IMR-90 (cell line): Measurements from ENCODE around the gene LY9. TPM values are rescaled to one million over a fixed set of nuclear protein-coding genes. Genes with fewer than 3 reads are reported as not detected.

Experiments
- ATAC-seq: fragments of 200-7000 bp; cut with Tn5 transposase; 2 replicates; pipeline ENCODE4 v1.9.1; 2020; ENCODE audit warnings: low read depth, mild to moderate bottlenecking, moderate library complexity
- BruUV-seq: library from RNA; stranded (reverse); fragments of 400-500 nt; replicated peaks from 2 replicates; lab custom pipeline; 2021; lab: Mats Ljungman, UMichigan
- CTCF ChIA-PET: fragments of 300-600 bp; formaldehyde crosslinking; extraction: SDS; loops from one replicate; lab custom pipeline; 2021; ENCODE audit warnings: antibody characterized with exemption; lab: Yijun Ruan, JAX
- POLR2A ChIA-PET: fragments of 300-600 bp; sonication (Branson Sonifier 250); formaldehyde crosslinking; loops from one replicate; lab custom pipeline; 2022; ENCODE audit warnings: antibody characterized with exemption; ENCODE audit not compliant: unreplicated experiment; lab: Charles Lee
- DNase-seq: peaks from one replicate; pipeline ENCODE4 v3.0.0; 2013
- H2AFZ ChIP-seq: replicated peaks from 2 replicates; pipeline ENCODE3; 2013; ENCODE audit warnings: low read length, mild to moderate bottlenecking; ENCODE audit not compliant: poor library complexity
- H2AK5ac ChIP-seq: 2 replicates; pipeline ENCODE4 v1.6.1; 2013; ENCODE audit warnings: low read depth, low read length, inconsistent platforms
- H2AK9ac ChIP-seq: replicated peaks from 2 replicates; pipeline ENCODE3; 2013; ENCODE audit warnings: mild to moderate bottlenecking, low read depth, low read length, moderate library complexity; ENCODE audit not compliant: poor library complexity
- H2BK120ac ChIP-seq: 2 replicates; pipeline ENCODE4 v1.6.1; 2013; ENCODE audit warnings: low read depth, low read length, inconsistent platforms
- H2BK15ac ChIP-seq: 3 replicates; pipeline ENCODE4 v1.6.1; 2013; ENCODE audit warnings: low read depth, low read length, inconsistent platforms
- H2BK20ac ChIP-seq: 2 replicates; pipeline ENCODE4 v1.6.1; 2013; ENCODE audit warnings: low read depth, mild to moderate bottlenecking, inconsistent platforms, low read length, moderate library complexity
- H2BK5ac ChIP-seq: 2 replicates; pipeline ENCODE4 v1.6.1; 2013; ENCODE audit warnings: mild to moderate bottlenecking, low read depth, low read length, inconsistent platforms; ENCODE audit not compliant: poor library complexity, severe bottlenecking
- H3K14ac ChIP-seq: replicated peaks from 2 replicates; pipeline ENCODE4 v1.6.1; 2013; ENCODE audit warnings: low read depth, low read length, inconsistent platforms
- H3K18ac ChIP-seq: 2 replicates; pipeline ENCODE4 v1.6.1; 2013; ENCODE audit warnings: low read depth, low read length, control low read depth
- H3K23ac ChIP-seq: 2 replicates; pipeline ENCODE4 v1.6.1; 2013; ENCODE audit warnings: low read depth, low read length, inconsistent platforms
- H3K27ac ChIP-seq: 2 replicates; pipeline ENCODE4 v1.5.1; 2013; ENCODE audit warnings: mild to moderate bottlenecking, control low read depth, low read length; ENCODE audit not compliant: insufficient read depth
- H3K27me3 ChIP-seq: 2 replicates; pipeline ENCODE4 v1.6.1; 2013; ENCODE audit warnings: low read length; ENCODE audit not compliant: control insufficient read depth, insufficient read depth
- H3K36me3 ChIP-seq: 2 replicates; pipeline ENCODE4 v1.6.1; 2013; ENCODE audit warnings: low read length, mixed read lengths; ENCODE audit not compliant: control insufficient read depth, insufficient read depth
- H3K4ac ChIP-seq: 2 replicates; pipeline ENCODE4 v1.6.1; 2013; ENCODE audit warnings: low read depth, low read length, inconsistent platforms
- H3K4me1 ChIP-seq: 2 replicates; pipeline ENCODE4 v1.6.1; 2013; ENCODE audit warnings: low read length, mixed read lengths; ENCODE audit not compliant: control insufficient read depth, insufficient read depth
- H3K4me2 ChIP-seq: 2 replicates; pipeline ENCODE4 v1.6.1; 2013; ENCODE audit warnings: low read depth, mild to moderate bottlenecking, control low read depth, low read length, moderate library complexity
- H3K4me3 ChIP-seq: 2 replicates; pipeline ENCODE4 v1.5.1; 2013; ENCODE audit warnings: low read depth, mild to moderate bottlenecking, control low read depth, low read length, moderate library complexity; ENCODE audit not compliant: insufficient read depth
- H3K56ac ChIP-seq: 2 replicates; pipeline ENCODE4 v1.6.1; 2013; ENCODE audit warnings: low read length, inconsistent platforms; ENCODE audit not compliant: insufficient read depth; ENCODE audit errors: extremely low read depth
- H3K79me1 ChIP-seq, 2 experiments: 2 replicates each; pipeline ENCODE4 v1.6.1; 2013; ENCODE audit warnings: low read length in 2 of 2, inconsistent platforms in 1 of 2, low read depth in 1 of 2
- H3K9ac ChIP-seq: 2 replicates; pipeline ENCODE4 v1.6.1; 2013; ENCODE audit warnings: low read depth, low read length, control low read depth
- H3K9me1 ChIP-seq: 2 replicates; pipeline ENCODE4 v1.6.1; 2013; ENCODE audit warnings: low read length, inconsistent platforms; ENCODE audit not compliant: insufficient read depth
- H3K9me3 ChIP-seq: 2 replicates; pipeline ENCODE4 v1.6.1; 2013; ENCODE audit warnings: low read length; ENCODE audit not compliant: control insufficient read depth, insufficient read depth
- H4K20me1 ChIP-seq: 2 replicates; pipeline ENCODE4 v1.6.1; 2013; ENCODE audit warnings: low read length, inconsistent platforms; ENCODE audit not compliant: insufficient read depth
- H4K5ac ChIP-seq: 2 replicates; pipeline ENCODE4 v1.6.1; 2013; ENCODE audit warnings: mild to moderate bottlenecking, low read depth, low read length, control low read depth
- H4K8ac ChIP-seq, 2 experiments: 2 replicates each; pipeline ENCODE4 v1.6.1; 2013; ENCODE audit warnings: low read depth in 2 of 2, low read length in 2 of 2, control low read depth in 1 of 2, inconsistent platforms in 1 of 2
- H4K91ac ChIP-seq: 2 replicates; pipeline ENCODE4 v1.6.1; 2013; ENCODE audit warnings: low read depth, low read length, inconsistent platforms; ENCODE audit not compliant: insufficient read depth
- BHLHE40 ChIP-seq: fragments of 150-350 bp; IDR thresholded peaks from 2 replicates; pipeline ENCODE4 v1.6.1; 2016; ENCODE audit warnings: mild to moderate bottlenecking, low read depth, low read length
- RAD21 ChIP-seq: IDR thresholded peaks from 2 replicates; pipeline ENCODE4 v1.6.1; 2012; ENCODE audit warnings: low read length, improper control_type of control experiment
- RCOR1 ChIP-seq: IDR thresholded peaks from 2 replicates; pipeline ENCODE4 v1.6.1; 2012; ENCODE audit warnings: mild to moderate bottlenecking, low read length, improper control_type of control experiment; ENCODE audit not compliant: insufficient replicate concordance
- RFX5 ChIP-seq: IDR thresholded peaks from 2 replicates; pipeline ENCODE4 v1.8.0; 2012; ENCODE audit warnings: low read depth, mild to moderate bottlenecking, low read length, moderate library complexity
- WGBS, 2 experiments: methylation state at CpG; one replicate each; pipeline versions ENCODE4 v1.1.5 to v1.1.7; 2013; ENCODE audit warnings: missing lambda C conversion rate in 2 of 2; ENCODE audit not compliant: insufficient read length in 1 of 2; ENCODE audit errors: extremely low coverage in 2 of 2; 5-methylcytosine and 5-hydroxymethylcytosine counted together
- dilution Hi-C: fragments of 300-500 bp; cut with HindIII; formaldehyde crosslinking; loops from one replicate; pipeline ENCODE4 v1.14.3; 2018; ENCODE audit warnings: low sequenced_read_pairs; ENCODE audit not compliant: unreplicated experiment
- in situ Hi-C: fragments of 300-500 bp; cut with MboI; formaldehyde crosslinking; loops from 3 replicates; pipeline ENCODE4 v1.14.3; 2019; ENCODE audit warnings: low sequenced_read_pairs, inconsistent platforms, mixed read lengths
- intact Hi-C: fragments of 100-400 bp; cut with micrococcal nuclease; formaldehyde crosslinking; loops from 2 replicates; pipeline ENCODE4 v1.10.0; 2022
- polyA plus RNA-seq, 3 experiments: library from polyadenylated mRNA; depleted of rRNA; stranded (reverse); fragments of >200 nt; gene quantifications; 2 replicates each; pipeline ENCODE4 v1.2.3, GENCODE V29; 2012; ENCODE audit warnings: low replicate concordance in 1 of 3
- total RNA-seq: library from RNA; depleted of rRNA; stranded (reverse); fragments of >200 nt; gene quantifications from 2 replicates; pipeline ENCODE4 v1.2.3, GENCODE V29; 2012
- TF ChIP-seq, protein P1 (sequence below): fragments of 150-350 bp; IDR thresholded peaks from 2 replicates; pipeline ENCODE4 v1.6.1; 2017; ENCODE audit warnings: mild to moderate bottlenecking, antibody characterized with exemption, low read length, low read depth
- TF ChIP-seq, protein P2 (sequence below): conservative IDR thresholded peaks from 2 replicates; pipeline ENCODE4 v1.5.1; 2012; ENCODE audit warnings: mild to moderate bottlenecking, low read depth, low read length, improper control_type of control experiment
- TF ChIP-seq, protein P3 (sequence below): fragments of 150-350 bp; IDR thresholded peaks from 2 replicates; pipeline ENCODE4 v1.6.1; 2016; ENCODE audit warnings: low read depth, mild to moderate bottlenecking, low read length, moderate library complexity, borderline replicate concordance

The LY9 gene
- total and polyA plus RNA-seq, 2 of the 4 experiments (the other 2 are of a cell fraction), result not detected

DNA sequence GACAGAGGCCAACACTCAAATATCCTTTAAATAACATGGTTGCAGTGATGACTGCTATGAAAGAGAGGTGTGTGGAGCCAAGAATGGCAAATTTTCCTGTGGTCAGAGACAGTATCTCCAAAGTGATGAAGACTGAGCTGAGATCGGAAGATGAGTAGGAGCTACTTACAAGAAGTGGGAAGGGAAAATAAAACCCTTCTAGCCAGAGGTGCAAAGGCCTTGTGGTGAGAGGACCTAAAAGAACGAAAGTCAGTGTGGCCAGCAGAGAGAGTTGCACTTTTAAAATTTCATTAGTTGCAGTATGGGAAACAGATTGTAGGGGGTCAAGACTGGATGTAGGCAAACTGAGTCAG lies 39.1 kb upstream of the LY9 start:
- dilution Hi-C loops, result no loop called here

More for the DNA sequence above, 39.1 kb upstream of the LY9 start:
- TF ChIP-seq, protein P1, sequence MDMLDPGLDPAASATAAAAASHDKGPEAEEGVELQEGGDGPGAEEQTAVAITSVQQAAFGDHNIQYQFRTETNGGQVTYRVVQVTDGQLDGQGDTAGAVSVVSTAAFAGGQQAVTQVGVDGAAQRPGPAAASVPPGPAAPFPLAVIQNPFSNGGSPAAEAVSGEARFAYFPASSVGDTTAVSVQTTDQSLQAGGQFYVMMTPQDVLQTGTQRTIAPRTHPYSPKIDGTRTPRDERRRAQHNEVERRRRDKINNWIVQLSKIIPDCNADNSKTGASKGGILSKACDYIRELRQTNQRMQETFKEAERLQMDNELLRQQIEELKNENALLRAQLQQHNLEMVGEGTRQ, result no peak
- no peak for TF ChIP-seq BHLHE40
- no peak for TF ChIP-seq RCOR1
- no peak for TF ChIP-seq RFX5
- TF ChIP-seq, protein P2, sequence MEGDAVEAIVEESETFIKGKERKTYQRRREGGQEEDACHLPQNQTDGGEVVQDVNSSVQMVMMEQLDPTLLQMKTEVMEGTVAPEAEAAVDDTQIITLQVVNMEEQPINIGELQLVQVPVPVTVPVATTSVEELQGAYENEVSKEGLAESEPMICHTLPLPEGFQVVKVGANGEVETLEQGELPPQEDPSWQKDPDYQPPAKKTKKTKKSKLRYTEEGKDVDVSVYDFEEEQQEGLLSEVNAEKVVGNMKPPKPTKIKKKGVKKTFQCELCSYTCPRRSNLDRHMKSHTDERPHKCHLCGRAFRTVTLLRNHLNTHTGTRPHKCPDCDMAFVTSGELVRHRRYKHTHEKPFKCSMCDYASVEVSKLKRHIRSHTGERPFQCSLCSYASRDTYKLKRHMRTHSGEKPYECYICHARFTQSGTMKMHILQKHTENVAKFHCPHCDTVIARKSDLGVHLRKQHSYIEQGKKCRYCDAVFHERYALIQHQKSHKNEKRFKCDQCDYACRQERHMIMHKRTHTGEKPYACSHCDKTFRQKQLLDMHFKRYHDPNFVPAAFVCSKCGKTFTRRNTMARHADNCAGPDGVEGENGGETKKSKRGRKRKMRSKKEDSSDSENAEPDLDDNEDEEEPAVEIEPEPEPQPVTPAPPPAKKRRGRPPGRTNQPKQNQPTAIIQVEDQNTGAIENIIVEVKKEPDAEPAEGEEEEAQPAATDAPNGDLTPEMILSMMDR, result no peak
- no peak for TF ChIP-seq RAD21
- TF ChIP-seq, protein P3, sequence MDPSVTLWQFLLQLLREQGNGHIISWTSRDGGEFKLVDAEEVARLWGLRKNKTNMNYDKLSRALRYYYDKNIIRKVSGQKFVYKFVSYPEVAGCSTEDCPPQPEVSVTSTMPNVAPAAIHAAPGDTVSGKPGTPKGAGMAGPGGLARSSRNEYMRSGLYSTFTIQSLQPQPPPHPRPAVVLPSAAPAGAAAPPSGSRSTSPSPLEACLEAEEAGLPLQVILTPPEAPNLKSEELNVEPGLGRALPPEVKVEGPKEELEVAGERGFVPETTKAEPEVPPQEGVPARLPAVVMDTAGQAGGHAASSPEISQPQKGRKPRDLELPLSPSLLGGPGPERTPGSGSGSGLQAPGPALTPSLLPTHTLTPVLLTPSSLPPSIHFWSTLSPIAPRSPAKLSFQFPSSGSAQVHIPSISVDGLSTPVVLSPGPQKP, result no peak
- Histone ChIP-seq H4K5ac (no peak overlapping the region), H2BK5ac (no peak overlapping the region), H2AFZ (no peak overlapping the region), H3K27me3 (no peaks in the 10 kb centered on the region), H3K23ac (no peak overlapping the region), H2AK9ac (no peak overlapping the region), H3K4me1 (no peaks in the 10 kb centered on the region), H4K20me1 (no peaks in the 10 kb centered on the region), H2BK20ac (no peak overlapping the region), H3K27ac (no peak overlapping the region), H3K18ac (no peak overlapping the region), H3K4me2 (no peak overlapping the region), H3K4me3 (no peak overlapping the region), H2AK5ac (no peak overlapping the region), H2BK15ac (no peak overlapping the region), H3K4ac (no peak overlapping the region), H3K56ac (no peak overlapping the region), H4K91ac (no peak overlapping the region), H3K9me3 (no peaks in the 10 kb centered on the region), H3K9me1 (no peaks in the 10 kb centered on the region), H3K9ac (no peak overlapping the region), H3K14ac (no peak overlapping the region), H2BK120ac (no peak overlapping the region), H3K36me3 (no peaks in the 10 kb centered on the region), H4K8ac (no peak overlapping the region), H3K79me1 (no peaks in the 10 kb centered on the region)
- ATAC-seq, result no peak
- in situ Hi-C loops (no loop called here), intact Hi-C loops (no loop called here)
- POLR2A ChIA-PET, result no interaction called here
- DNase-seq, result no peak
- BruUV-seq, result no TSS peak
- WGBS, 2 experiments, result no CpG with 5 or more reads among the region's 2 CpGs
- CTCF ChIA-PET, result no interaction called here
